Gastroesophageal sphincter (tissue), 3 donors: Measurements from ENCODE around the gene IDUA.

Experiments used
- CTCF ChIP-seq, 4 experiments: fragments of 200-600 bp in 2 of 4; fragments of 450-650 bp in 2 of 4; sonication (generic) in 1 of 4; IDR thresholded peaks; one replicate each; pipeline ENCODE4 v1.5.1; 2017 to 2019; ENCODE audit warnings: antibody characterized with exemption in 4 of 4, mild to moderate bottlenecking in 2 of 4, moderate library complexity in 2 of 4
- POLR2A ChIP-seq, 2 donors: fragments of 450-650 bp; IDR thresholded peaks; one replicate each; pipeline ENCODE4 v1.6.1; 2017; ENCODE audit warnings: antibody characterized with exemption in 2 of 2, mild to moderate bottlenecking in 2 of 2, moderate library complexity in 1 of 2
- POLR2AphosphoS5 ChIP-seq: sonication (generic); formaldehyde crosslinking; IDR thresholded peaks from one replicate; pipeline ENCODE4 v1.6.1; 2017; ENCODE audit warnings: antibody characterized with exemption

GRCh38 chr4:993111-994029, 6.5 kb downstream of the IDUA start, which contains the start of gene SLC26A1:
- TF ChIP-seq CTCF (IDR thresholded peaks at IDR 0.05) (no peak), POLR2A (IDR thresholded peaks at IDR 0.05) (no peak), POLR2AphosphoS5 (no peak)
